Measurements from ENCODE around the gene POFUT2. TPM values are rescaled to one million over a fixed set of nuclear protein-coding genes. Genes with fewer than 3 reads are reported as not detected.

Gene POFUT2
- total RNA-seq, 2 donors from 2014 or later, result 49.0 to 73.3 TPM

GRCh38 chr21:45264912-45265515 lies 22.7 kb downstream of the POFUT2 start:
- Mint-ChIP-seq H3K36me3 (ENCODE audit: low read depth) (peaks cover 64% of the 10 kb centered on the region), H3K4me1 (no peaks in the 10 kb centered on the region), H3K4me3 (no peak overlapping the region), H3K27me3 (ENCODE audit: insufficient read depth) (no peaks in the 10 kb centered on the region), H3K9me3 (peaks cover 14% of the 10 kb centered on the region), H3K27ac (no peak overlapping the region)
- H3K9ac ChIP-seq (ENCODE audit: extremely low read depth, low read length, poor library complexity, severe bottlenecking), result no peak overlapping the region
- peaks cover 50% of the 10 kb centered on the region for H3K36me3 ChIP-seq (ENCODE audit: control insufficient read depth, insufficient read depth, low read length)
- H3K9me3 ChIP-seq (ENCODE audit: control insufficient read depth, low read length), result peaks cover 4% of the 10 kb centered on the region
- DNase-seq, result peak; percentile 35
- H3K27me3 ChIP-seq (ENCODE audit: control insufficient read depth, insufficient read depth, low read length, poor library complexity, severe bottlenecking), result no peaks in the 10 kb centered on the region
- H3K4me1 ChIP-seq (ENCODE audit: control insufficient read depth, insufficient read depth, low read length), result no peaks in the 10 kb centered on the region
- H3K27ac ChIP-seq (ENCODE audit: low read depth, low read length), result no peak overlapping the region
- no peak overlapping the region for H3K4me3 ChIP-seq (ENCODE audit: low read length)
- WGBS, 2 experiments (ENCODE audit: insufficient coverage in 1 of 2, insufficient read length in 1 of 2), result 93 to 99% methylated on average over 23 to 34 of the region's 34 CpGs
- TF ChIP-seq, protein P1, sequence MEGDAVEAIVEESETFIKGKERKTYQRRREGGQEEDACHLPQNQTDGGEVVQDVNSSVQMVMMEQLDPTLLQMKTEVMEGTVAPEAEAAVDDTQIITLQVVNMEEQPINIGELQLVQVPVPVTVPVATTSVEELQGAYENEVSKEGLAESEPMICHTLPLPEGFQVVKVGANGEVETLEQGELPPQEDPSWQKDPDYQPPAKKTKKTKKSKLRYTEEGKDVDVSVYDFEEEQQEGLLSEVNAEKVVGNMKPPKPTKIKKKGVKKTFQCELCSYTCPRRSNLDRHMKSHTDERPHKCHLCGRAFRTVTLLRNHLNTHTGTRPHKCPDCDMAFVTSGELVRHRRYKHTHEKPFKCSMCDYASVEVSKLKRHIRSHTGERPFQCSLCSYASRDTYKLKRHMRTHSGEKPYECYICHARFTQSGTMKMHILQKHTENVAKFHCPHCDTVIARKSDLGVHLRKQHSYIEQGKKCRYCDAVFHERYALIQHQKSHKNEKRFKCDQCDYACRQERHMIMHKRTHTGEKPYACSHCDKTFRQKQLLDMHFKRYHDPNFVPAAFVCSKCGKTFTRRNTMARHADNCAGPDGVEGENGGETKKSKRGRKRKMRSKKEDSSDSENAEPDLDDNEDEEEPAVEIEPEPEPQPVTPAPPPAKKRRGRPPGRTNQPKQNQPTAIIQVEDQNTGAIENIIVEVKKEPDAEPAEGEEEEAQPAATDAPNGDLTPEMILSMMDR (conservative IDR thresholded peaks at IDR 0.05), result no peak

DNA sequence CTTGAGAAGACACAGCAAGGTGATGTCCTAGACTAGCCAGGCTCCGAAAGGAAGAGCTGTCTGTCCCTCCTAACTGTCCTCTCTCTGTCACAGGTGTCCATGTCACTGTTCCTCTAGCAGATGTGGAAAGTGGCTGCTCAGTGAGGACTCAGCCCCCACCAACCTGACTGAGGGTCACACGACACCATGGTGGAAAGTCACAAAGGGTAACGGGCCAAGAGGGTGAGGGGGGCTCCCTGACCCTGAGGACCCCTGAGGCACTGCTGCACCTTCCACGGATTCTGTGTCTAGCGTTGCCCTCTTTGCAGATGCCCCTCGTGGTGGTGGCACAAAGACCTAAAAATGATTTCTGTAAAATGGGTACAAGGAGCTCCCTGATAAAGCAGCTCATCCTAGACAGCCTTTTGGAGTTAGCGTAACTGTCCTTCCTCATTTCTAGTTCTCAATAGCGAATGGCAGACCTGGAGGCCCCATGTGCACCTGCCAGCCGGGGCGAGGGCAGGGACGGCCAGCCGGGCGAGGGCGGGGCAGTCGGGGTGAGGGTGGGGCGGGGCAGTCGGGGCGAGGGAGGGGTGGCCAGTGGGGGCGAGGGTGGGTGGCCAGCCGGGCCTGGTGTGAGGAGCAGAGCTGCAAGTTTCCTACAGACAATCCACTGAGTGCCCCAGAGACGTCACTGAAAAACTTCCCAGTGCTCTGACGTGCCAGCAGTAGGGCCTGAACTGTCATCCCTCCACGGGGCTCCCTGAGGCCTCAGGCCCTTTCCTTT lies 23.4 kb downstream of the POFUT2 start:
- WGBS, 2 experiments (ENCODE audit: insufficient coverage in 1 of 2, insufficient read length in 1 of 2), result 96 to 98% methylated on average over 11 to 20 of the region's 23 CpGs
- peak; percentile 22 for DNase-seq

GRCh38 chr21:45263534-45263933 lies 24.2 kb downstream of the POFUT2 start:
- no peak for DNase-seq
- Mint-ChIP-seq H3K4me1 (no peaks in the 10 kb centered on the region), H3K27ac (no peak overlapping the region), H3K27me3 (ENCODE audit: insufficient read depth) (no peaks in the 10 kb centered on the region), H3K4me3 (no peak overlapping the region), H3K36me3 (ENCODE audit: low read depth) (peaks cover 62% of the 10 kb centered on the region), H3K9me3 (peaks cover 13% of the 10 kb centered on the region)
- Histone ChIP-seq H3K9ac (ENCODE audit: extremely low read depth, low read length, poor library complexity, severe bottlenecking) (no peak overlapping the region), H3K36me3 (ENCODE audit: control insufficient read depth, insufficient read depth, low read length) (peaks cover 46% of the 10 kb centered on the region), H3K4me3 (ENCODE audit: low read length) (no peak overlapping the region), H3K27me3 (ENCODE audit: control insufficient read depth, insufficient read depth, low read length, poor library complexity, severe bottlenecking) (no peaks in the 10 kb centered on the region), H3K4me1 (ENCODE audit: control insufficient read depth, insufficient read depth, low read length) (no peaks in the 10 kb centered on the region), H3K27ac (ENCODE audit: low read depth, low read length) (no peak overlapping the region), H3K9me3 (ENCODE audit: control insufficient read depth, low read length) (no peaks in the 10 kb centered on the region)
- 88 to 100% methylated on average over 3 to 6 of the region's 6 CpGs for WGBS, 2 experiments (ENCODE audit: insufficient coverage in 1 of 2, insufficient read length in 1 of 2)
- TF ChIP-seq, protein P1 (conservative IDR thresholded peaks at IDR 0.05), result no peak

More for the DNA sequence above, 23.4 kb downstream of the POFUT2 start:
- Mint-ChIP-seq H3K9me3 (peaks cover 14% of the 10 kb centered on the region), H3K36me3 (ENCODE audit: low read depth) (peaks cover 64% of the 10 kb centered on the region), H3K4me3 (no peak overlapping the region), H3K27me3 (ENCODE audit: insufficient read depth) (no peaks in the 10 kb centered on the region), H3K4me1 (no peaks in the 10 kb centered on the region), H3K27ac (no peak overlapping the region)
- H3K27me3 ChIP-seq (ENCODE audit: control insufficient read depth, insufficient read depth, low read length, poor library complexity, severe bottlenecking), result no peaks in the 10 kb centered on the region
- no peak overlapping the region for H3K9ac ChIP-seq (ENCODE audit: extremely low read depth, low read length, poor library complexity, severe bottlenecking)
- TF ChIP-seq, protein P1 (conservative IDR thresholded peaks at IDR 0.05), result no peak
- no peak overlapping the region for H3K27ac ChIP-seq (ENCODE audit: low read depth, low read length)
- H3K4me1 ChIP-seq (ENCODE audit: control insufficient read depth, insufficient read depth, low read length), result no peaks in the 10 kb centered on the region
- peaks cover 46% of the 10 kb centered on the region for H3K36me3 ChIP-seq (ENCODE audit: control insufficient read depth, insufficient read depth, low read length)
- H3K9me3 ChIP-seq (ENCODE audit: control insufficient read depth, low read length), result no peaks in the 10 kb centered on the region
- no peak overlapping the region for H3K4me3 ChIP-seq (ENCODE audit: low read length)

Data from endodermal cell (in vitro differentiated cells).